ENCODE data around the gene B4GALT1. TPM values are rescaled to one million over a fixed set of nuclear protein-coding genes. Genes with fewer than 3 reads are reported as not detected.
A peak's percentile ranks its signal among the peaks of the same experiment; 100 is the strongest.

The B4GALT1 gene
- total and polyA plus RNA-seq, 2 donors from 2014 or later = 33.0 to 163 TPM

DNA sequence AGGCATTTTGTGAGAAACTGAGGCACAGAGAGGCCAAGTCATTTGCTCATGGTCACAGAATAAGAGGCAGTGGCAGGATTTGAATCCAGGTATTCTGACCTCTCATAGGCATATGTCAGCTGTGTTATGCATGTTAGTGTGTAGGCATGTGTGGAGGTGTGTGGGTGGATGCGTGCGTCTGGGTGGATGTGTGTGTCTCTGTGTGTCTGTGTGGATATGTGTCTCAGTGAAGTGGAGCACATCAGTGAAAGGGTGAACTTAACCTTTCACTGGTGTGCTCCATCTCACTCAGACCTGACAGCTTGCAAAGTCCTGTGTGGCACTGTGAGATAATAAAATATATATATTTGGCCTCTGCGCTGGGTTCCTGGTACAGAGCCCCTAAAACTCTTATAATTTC is 58.7 kb downstream of the B4GALT1 start:
- DNase-seq = peak in 1 of 5 donors; percentile 10
- peaks cover 0 to 16% (median 15%) of the 10 kb centered on the region in 3 donors for H3K4me1 ChIP-seq (ENCODE audit: control insufficient read depth in 2 of 3, insufficient read depth in 2 of 3, low read depth in 1 of 3, low read length in 3 of 3)
- no peaks in the 10 kb centered on the region for H3K9me3 ChIP-seq (ENCODE audit: control insufficient read depth in 2 of 3, insufficient read depth in 1 of 3, low read length in 3 of 3)
- no peaks in the 10 kb centered on the region for H3K27me3 ChIP-seq (ENCODE audit: control insufficient read depth, insufficient read depth, low read length)
- no peak overlapping the region for H3K4me3 ChIP-seq (ENCODE audit: low read length in 3 of 3)
- H3K27ac ChIP-seq (ENCODE audit: low read depth in 2 of 2, low read length in 2 of 2) = no peak overlapping the region
- intact Hi-C loops (cut with DNase I) = no loop called here
- no peak for FAIRE-seq
- H3K9ac ChIP-seq (ENCODE audit: low read length in 3 of 3) = no peak overlapping the region
- peaks cover 0 to 21% (median 16%) of the 10 kb centered on the region in 3 donors for H3K36me3 ChIP-seq (ENCODE audit: control insufficient read depth in 2 of 3, insufficient read depth in 3 of 3, low read length in 3 of 3)
- TF ChIP-seq CTCF (IDR thresholded peaks at IDR 0.05; ENCODE audit: borderline replicate concordance, extremely low read depth, insufficient read depth) = no peak

DNA sequence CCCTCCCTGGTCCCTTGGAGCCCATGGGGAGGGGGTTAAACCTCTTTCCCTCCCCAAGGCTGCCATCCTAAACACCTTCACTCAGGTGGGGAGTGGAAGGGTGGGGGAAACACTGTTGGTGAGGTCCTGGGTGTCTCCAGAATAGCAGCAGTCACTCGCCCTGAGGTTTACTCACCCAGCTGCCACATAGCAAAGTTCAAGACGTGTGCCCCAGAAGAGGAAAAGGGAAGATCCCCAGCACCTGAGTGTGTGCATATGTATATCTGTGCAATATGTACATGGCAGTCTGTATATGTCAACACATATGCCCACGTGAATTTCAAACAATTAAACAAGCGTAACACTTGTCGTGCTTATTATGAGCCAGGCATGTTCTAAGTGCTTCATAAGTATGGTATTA is 59.4 kb downstream of the B4GALT1 start:
- FAIRE-seq (no peak), DNase-seq (peak in 1 of 5 donors; percentile 21)
- Histone ChIP-seq H3K4me1 (ENCODE audit: control insufficient read depth in 2 of 3, insufficient read depth in 2 of 3, low read depth in 1 of 3, low read length in 3 of 3) (peaks cover 0 to 21% (median 17%) of the 10 kb centered on the region in 3 donors), H3K36me3 (ENCODE audit: control insufficient read depth in 2 of 3, insufficient read depth in 3 of 3, low read length in 3 of 3) (peaks cover 0 to 14% (median 9%) of the 10 kb centered on the region in 3 donors), H3K27me3 (ENCODE audit: control insufficient read depth, insufficient read depth, low read length) (no peaks in the 10 kb centered on the region), H3K4me3 (ENCODE audit: low read length in 3 of 3) (no peak overlapping the region), H3K9me3 (ENCODE audit: control insufficient read depth in 2 of 3, insufficient read depth in 1 of 3, low read length in 3 of 3) (no peaks in the 10 kb centered on the region), H3K9ac (ENCODE audit: low read length in 3 of 3) (peak overlapping the region in 1 of 3 donors; percentile 22), H3K27ac (ENCODE audit: low read depth in 2 of 2, low read length in 2 of 2) (peak overlapping the region; percentile 68 to 71)
- intact Hi-C loops (cut with DNase I) = no loop called here
- TF ChIP-seq CTCF (IDR thresholded peaks at IDR 0.05; ENCODE audit: borderline replicate concordance, extremely low read depth, insufficient read depth) = no peak

DNA sequence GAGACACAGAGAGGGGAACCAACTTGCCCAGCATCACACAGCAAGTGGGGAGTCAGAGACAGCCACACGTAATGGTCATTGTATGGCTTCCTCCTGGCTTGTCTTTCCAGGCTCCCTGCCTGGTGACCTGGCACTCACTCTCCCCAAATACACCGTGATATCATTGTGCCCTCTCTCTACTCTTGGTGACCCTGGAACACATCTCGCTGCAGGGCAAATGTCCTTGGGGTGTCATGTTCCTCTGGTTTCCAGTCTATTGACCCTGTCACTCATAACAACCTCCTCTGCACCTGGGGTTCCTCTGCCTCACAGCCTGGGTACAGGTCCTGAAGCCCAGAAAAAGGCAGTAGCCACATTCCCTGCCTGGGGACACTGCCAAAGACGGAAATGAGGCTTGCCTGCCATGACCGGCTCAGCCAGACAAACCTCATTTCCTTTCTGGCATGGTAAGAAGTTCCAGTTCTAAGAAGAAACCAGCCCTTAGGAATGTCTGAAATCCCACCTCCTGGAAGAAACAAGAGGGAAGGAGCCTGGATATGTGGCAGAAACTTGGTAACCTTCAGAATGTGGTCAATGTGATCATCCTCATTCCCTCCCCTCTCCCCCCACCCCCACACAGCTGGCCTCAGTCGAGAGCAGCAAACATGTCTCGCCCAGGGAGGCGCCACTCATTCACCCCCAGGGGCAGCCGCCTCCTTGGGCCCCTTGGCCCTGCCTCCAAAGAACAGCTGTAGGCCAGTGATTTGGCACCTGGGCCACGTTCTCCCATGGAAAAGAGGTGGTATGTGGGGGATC is 60.1 kb downstream of the B4GALT1 start:
- intact Hi-C loops (cut with DNase I) = no loop called here
- Histone ChIP-seq H3K4me3 (ENCODE audit: low read length in 3 of 3) (no peak overlapping the region), H3K27ac (ENCODE audit: low read depth in 2 of 2, low read length in 2 of 2) (peak overlapping the region; percentile 68 to 71), H3K9ac (ENCODE audit: low read length in 3 of 3) (peak overlapping the region in 1 of 3 donors; percentile 22), H3K27me3 (ENCODE audit: control insufficient read depth, insufficient read depth, low read length) (no peaks in the 10 kb centered on the region), H3K9me3 (ENCODE audit: control insufficient read depth in 2 of 3, insufficient read depth in 1 of 3, low read length in 3 of 3) (no peaks in the 10 kb centered on the region), H3K36me3 (ENCODE audit: control insufficient read depth in 2 of 3, insufficient read depth in 3 of 3, low read length in 3 of 3) (peaks cover 0 to 9% (median 7%) of the 10 kb centered on the region in 3 donors), H3K4me1 (ENCODE audit: control insufficient read depth in 2 of 3, insufficient read depth in 2 of 3, low read depth in 1 of 3, low read length in 3 of 3) (peaks cover 0 to 26% (median 21%) of the 10 kb centered on the region in 3 donors)
- FAIRE-seq (no peak), DNase-seq (peak in 4 of 5 donors; percentile 29 to 75 (median 51))
- no peak for TF ChIP-seq CTCF (IDR thresholded peaks at IDR 0.05; ENCODE audit: borderline replicate concordance, extremely low read depth, insufficient read depth)
